GM23338 (cell line): Measurements from ENCODE around the gene KLHL33. TPM values are rescaled to one million over a fixed set of nuclear protein-coding genes. Genes with fewer than 3 reads are reported as not detected.
"Not testable (repeated sequence)": the region's sequence is repeated elsewhere in the genome, so short reads cannot be mapped to it uniquely, and the experiment has no call there.

ENCODE experiments used
- ATAC-seq: fragments of 200-7000 bp; cut with Tn5 transposase; 3 replicates; pipeline ENCODE4 v1.9.1; 2020
- DNase-seq: peaks from one replicate; pipeline ENCODE4 v3.0.0-alpha.2; 2015; ENCODE audit warnings: low spot score
- H2AFZ ChIP-seq: fragments of 200-600 bp; sonication (generic); 2 replicates; pipeline ENCODE4 v1.8.0; 2016; ENCODE audit warnings: antibody characterized with exemption, mild to moderate bottlenecking, moderate library complexity
- H3F3A ChIP-seq: fragments of 200-600 bp; sonication (generic); replicated peaks from 2 replicates; pipeline ENCODE4 v1.8.0; 2017; ENCODE audit warnings: antibody characterized with exemption, mixed run types, low read depth
- H3K27ac ChIP-seq: fragments of 200-600 bp; sonication (generic); 2 replicates; pipeline ENCODE4 v1.6.1; 2016; ENCODE audit warnings: low read depth
- H3K27me3 ChIP-seq: fragments of 200-600 bp; sonication (generic); 2 replicates; pipeline ENCODE4 v1.8.0; 2016; ENCODE audit warnings: mild to moderate bottlenecking, mixed run types, moderate library complexity; ENCODE audit not compliant: insufficient read depth
- H3K36me3 ChIP-seq: fragments of 200-600 bp; sonication (generic); 2 replicates; pipeline ENCODE4 v1.8.0; 2016; ENCODE audit warnings: mild to moderate bottlenecking; ENCODE audit not compliant: insufficient read depth
- H3K4me1 ChIP-seq: fragments of 200-600 bp; sonication (generic); 2 replicates; pipeline ENCODE4 v1.8.0; 2016; ENCODE audit warnings: mild to moderate bottlenecking, moderate library complexity; ENCODE audit not compliant: insufficient read depth
- H3K4me2 ChIP-seq: fragments of 200-600 bp; sonication (generic); 2 replicates; pipeline ENCODE4 v1.7.1; 2017; ENCODE audit warnings: mixed run types
- H3K4me3 ChIP-seq: fragments of 200-600 bp; sonication (generic); 2 replicates; pipeline ENCODE4 v1.6.1; 2016; ENCODE audit warnings: mixed run types
- H3K79me2 ChIP-seq: fragments of 200-600 bp; sonication (generic); replicated peaks from 2 replicates; pipeline ENCODE4 v1.8.0; 2017; ENCODE audit warnings: mild to moderate bottlenecking; ENCODE audit not compliant: insufficient read depth
- H3K9me2 ChIP-seq: fragments of 200-600 bp; sonication (generic); 2 replicates; pipeline ENCODE4 v1.8.0; 2017; ENCODE audit not compliant: insufficient read depth
- H4K20me1 ChIP-seq: fragments of 200-600 bp; sonication (generic); replicated peaks from 2 replicates; pipeline ENCODE4 v1.8.0; 2017; ENCODE audit warnings: mild to moderate bottlenecking; ENCODE audit not compliant: insufficient read depth
- H3K27ac Mint-ChIP-seq: 2 replicates; pipeline ENCODE4 v1.8.0; 2020; ENCODE audit warnings: inconsistent platforms, mild to moderate bottlenecking, moderate library complexity, mixed read lengths
- H3K27me3 Mint-ChIP-seq: 3 replicates; pipeline ENCODE4 v1.8.0; 2022; ENCODE audit warnings: low read depth, mild to moderate bottlenecking, moderate library complexity, mixed read lengths, inconsistent platforms; ENCODE audit not compliant: insufficient read depth, poor library complexity
- H3K36me3 Mint-ChIP-seq: 3 replicates; pipeline ENCODE4 v1.8.0; 2021; ENCODE audit warnings: low read depth, mild to moderate bottlenecking, inconsistent platforms, moderate library complexity, mixed read lengths
- H3K4me1 Mint-ChIP-seq: 3 replicates; pipeline ENCODE4 v1.8.0; 2020; ENCODE audit warnings: mild to moderate bottlenecking, inconsistent platforms, mixed read lengths
- H3K4me3 Mint-ChIP-seq: 3 replicates; pipeline ENCODE4 v1.8.0; 2021; ENCODE audit warnings: moderate library complexity, mild to moderate bottlenecking, inconsistent platforms, mixed read lengths
- H3K9me3 Mint-ChIP-seq: 3 replicates; pipeline ENCODE4 v1.8.0; 2020; ENCODE audit warnings: moderate library complexity, mild to moderate bottlenecking, inconsistent platforms, mixed read lengths
- CREB1 ChIP-seq: fragments of 250-450 bp; sonication (Bioruptor Pico); IDR thresholded peaks from 2 replicates; pipeline ENCODE4 v1.5.0; 2020; ENCODE audit warnings: low read depth, mild to moderate bottlenecking, moderate library complexity
- JUNB ChIP-seq: IDR thresholded peaks from one replicate; pipeline ENCODE4 v1.6.1; 2016; ENCODE audit warnings: antibody characterized with exemption; ENCODE audit not compliant: unreplicated experiment
- POLR2AphosphoS5 ChIP-seq: IDR thresholded peaks from 2 replicates; pipeline ENCODE4 v1.6.1; 2016; ENCODE audit warnings: antibody characterized with exemption, low read depth
- polyA plus RNA-seq: library from polyadenylated mRNA; unstranded; fragments of >200 nt; fragmentation: Nextera tagmentation; extraction: Ambion mirVana; gene quantifications from 2 replicates; pipeline ENCODE4 v1.2.1, GENCODE V29; 2016
- total RNA-seq: library from RNA; depleted of rRNA; stranded (reverse); fragments of >200 nt; shearing (Covaris generic); gene quantifications from 2 replicates; pipeline ENCODE4 v1.2.3, GENCODE V29; 2014
- TF ChIP-seq, protein P1 (sequence below): IDR thresholded peaks from 2 replicates; pipeline ENCODE4 v1.6.1; 2016; ENCODE audit warnings: antibody characterized with exemption
- TF ChIP-seq, protein P2 (sequence below): fragments of 250-450 bp; sonication (Bioruptor Pico); IDR thresholded peaks from 2 replicates; pipeline ENCODE4 v1.5.0; 2020; ENCODE audit warnings: mild to moderate bottlenecking, moderate library complexity

KLHL33 gene
- total and polyA plus RNA-seq, 2 experiments from 2014 or later = 0.15 to 0.35 TPM

DNA sequence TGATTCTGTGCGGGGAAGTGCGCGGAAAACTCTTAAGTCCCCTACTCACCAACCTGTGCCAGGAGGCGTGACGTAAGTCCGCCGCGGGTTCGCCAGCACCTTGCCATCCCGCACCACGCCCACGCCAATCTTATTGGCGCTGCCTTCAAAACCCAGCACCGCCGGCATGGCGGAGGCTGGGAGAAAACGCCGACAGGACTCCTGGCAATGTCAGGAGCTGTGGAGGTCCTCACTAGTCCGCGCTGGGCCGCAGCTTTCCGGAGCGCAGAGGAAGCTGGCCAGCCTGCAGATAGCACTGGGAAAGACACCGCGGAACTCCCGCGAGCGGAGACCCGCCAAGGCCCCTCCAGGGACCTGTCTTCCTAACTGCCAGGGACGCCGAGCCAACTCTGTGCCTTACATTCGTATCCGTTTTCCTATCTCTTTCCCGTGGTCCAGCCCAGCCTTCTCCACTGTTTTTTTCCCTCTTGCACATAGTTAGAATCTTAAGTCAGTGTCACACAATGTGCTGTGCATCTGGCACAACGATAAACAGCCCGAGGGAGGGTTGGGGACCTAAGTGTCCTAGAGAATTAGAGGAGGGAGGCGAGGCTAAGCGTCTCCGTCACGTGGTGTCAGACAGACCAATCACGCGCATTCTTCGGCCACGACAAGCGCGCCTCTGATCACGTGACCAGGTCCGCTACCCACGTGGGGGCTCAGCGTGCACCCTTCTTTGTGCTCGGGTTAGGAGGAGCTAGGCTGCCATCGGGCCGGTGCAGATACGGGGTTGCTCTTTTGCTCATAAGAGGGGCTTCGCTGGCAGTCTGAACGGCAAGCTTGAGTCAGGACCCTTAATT lies 18.8 kb upstream of the KLHL33 start, which contains the start of the genes APEX1 and OSGEP:
TSS of gene APEX1 (plus strand) at position 711 of the 839 bp plus-strand sequence. CDS start 420 bp downstream, outside the sequence.
TSS of gene OSGEP (minus strand) at position 297 of the 839 bp plus-strand sequence. CDS start at position 168, 129 bp downstream.
- Mint-ChIP-seq H3K4me3 (no peak within 1 kb of the TSS; the same call in 2 of the 3 replicates), H3K27ac (no peak within 1 kb of the TSS), H3K4me1 (peaks cover 7% of the 10 kb centered on the region), H3K27me3 (peaks cover 4% of the 10 kb centered on the region), H3K36me3 (peaks cover 23% of the 10 kb centered on the region), H3K9me3 (no peaks in the 10 kb centered on the region; the same call in 2 of the 3 replicates)
- Histone ChIP-seq H3K79me2 (peaks cover 37% of the 10 kb centered on the region), H4K20me1 (peaks cover 3% of the 10 kb centered on the region), H3K27ac (peak within 1 kb of the TSS; percentile 93), H3K4me1 (peaks cover 22% of the 10 kb centered on the region), H3K4me3 (peak within 1 kb of the TSS; percentile 65), H3K4me2 (peak within 1 kb of the TSS; percentile 98), H3K36me3 (peaks cover 29% of the 10 kb centered on the region), H3F3A (peaks cover 18% of the 10 kb centered on the region; the same call in 1 of the 2 replicates), H3K9me2 (no peaks in the 10 kb centered on the region), H3K27me3 (no peaks in the 10 kb centered on the region), H2AFZ (peak within 1 kb of the TSS; percentile 76; the same call in 1 of the 2 replicates)
- DNase-seq (peak; percentile 100), ATAC-seq (peak; percentile 81)
- peak; percentile 75 for TF ChIP-seq CREB1 (CRISPR knock-in tag)
- TF ChIP-seq POLR2AphosphoS5 = peak; percentile 77
- no peak for TF ChIP-seq JUNB
- TF ChIP-seq, protein P1, sequence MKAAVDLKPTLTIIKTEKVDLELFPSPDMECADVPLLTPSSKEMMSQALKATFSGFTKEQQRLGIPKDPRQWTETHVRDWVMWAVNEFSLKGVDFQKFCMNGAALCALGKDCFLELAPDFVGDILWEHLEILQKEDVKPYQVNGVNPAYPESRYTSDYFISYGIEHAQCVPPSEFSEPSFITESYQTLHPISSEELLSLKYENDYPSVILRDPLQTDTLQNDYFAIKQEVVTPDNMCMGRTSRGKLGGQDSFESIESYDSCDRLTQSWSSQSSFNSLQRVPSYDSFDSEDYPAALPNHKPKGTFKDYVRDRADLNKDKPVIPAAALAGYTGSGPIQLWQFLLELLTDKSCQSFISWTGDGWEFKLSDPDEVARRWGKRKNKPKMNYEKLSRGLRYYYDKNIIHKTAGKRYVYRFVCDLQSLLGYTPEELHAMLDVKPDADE = no peak; the same call in 1 of the 2 replicates
- TF ChIP-seq, protein P2, sequence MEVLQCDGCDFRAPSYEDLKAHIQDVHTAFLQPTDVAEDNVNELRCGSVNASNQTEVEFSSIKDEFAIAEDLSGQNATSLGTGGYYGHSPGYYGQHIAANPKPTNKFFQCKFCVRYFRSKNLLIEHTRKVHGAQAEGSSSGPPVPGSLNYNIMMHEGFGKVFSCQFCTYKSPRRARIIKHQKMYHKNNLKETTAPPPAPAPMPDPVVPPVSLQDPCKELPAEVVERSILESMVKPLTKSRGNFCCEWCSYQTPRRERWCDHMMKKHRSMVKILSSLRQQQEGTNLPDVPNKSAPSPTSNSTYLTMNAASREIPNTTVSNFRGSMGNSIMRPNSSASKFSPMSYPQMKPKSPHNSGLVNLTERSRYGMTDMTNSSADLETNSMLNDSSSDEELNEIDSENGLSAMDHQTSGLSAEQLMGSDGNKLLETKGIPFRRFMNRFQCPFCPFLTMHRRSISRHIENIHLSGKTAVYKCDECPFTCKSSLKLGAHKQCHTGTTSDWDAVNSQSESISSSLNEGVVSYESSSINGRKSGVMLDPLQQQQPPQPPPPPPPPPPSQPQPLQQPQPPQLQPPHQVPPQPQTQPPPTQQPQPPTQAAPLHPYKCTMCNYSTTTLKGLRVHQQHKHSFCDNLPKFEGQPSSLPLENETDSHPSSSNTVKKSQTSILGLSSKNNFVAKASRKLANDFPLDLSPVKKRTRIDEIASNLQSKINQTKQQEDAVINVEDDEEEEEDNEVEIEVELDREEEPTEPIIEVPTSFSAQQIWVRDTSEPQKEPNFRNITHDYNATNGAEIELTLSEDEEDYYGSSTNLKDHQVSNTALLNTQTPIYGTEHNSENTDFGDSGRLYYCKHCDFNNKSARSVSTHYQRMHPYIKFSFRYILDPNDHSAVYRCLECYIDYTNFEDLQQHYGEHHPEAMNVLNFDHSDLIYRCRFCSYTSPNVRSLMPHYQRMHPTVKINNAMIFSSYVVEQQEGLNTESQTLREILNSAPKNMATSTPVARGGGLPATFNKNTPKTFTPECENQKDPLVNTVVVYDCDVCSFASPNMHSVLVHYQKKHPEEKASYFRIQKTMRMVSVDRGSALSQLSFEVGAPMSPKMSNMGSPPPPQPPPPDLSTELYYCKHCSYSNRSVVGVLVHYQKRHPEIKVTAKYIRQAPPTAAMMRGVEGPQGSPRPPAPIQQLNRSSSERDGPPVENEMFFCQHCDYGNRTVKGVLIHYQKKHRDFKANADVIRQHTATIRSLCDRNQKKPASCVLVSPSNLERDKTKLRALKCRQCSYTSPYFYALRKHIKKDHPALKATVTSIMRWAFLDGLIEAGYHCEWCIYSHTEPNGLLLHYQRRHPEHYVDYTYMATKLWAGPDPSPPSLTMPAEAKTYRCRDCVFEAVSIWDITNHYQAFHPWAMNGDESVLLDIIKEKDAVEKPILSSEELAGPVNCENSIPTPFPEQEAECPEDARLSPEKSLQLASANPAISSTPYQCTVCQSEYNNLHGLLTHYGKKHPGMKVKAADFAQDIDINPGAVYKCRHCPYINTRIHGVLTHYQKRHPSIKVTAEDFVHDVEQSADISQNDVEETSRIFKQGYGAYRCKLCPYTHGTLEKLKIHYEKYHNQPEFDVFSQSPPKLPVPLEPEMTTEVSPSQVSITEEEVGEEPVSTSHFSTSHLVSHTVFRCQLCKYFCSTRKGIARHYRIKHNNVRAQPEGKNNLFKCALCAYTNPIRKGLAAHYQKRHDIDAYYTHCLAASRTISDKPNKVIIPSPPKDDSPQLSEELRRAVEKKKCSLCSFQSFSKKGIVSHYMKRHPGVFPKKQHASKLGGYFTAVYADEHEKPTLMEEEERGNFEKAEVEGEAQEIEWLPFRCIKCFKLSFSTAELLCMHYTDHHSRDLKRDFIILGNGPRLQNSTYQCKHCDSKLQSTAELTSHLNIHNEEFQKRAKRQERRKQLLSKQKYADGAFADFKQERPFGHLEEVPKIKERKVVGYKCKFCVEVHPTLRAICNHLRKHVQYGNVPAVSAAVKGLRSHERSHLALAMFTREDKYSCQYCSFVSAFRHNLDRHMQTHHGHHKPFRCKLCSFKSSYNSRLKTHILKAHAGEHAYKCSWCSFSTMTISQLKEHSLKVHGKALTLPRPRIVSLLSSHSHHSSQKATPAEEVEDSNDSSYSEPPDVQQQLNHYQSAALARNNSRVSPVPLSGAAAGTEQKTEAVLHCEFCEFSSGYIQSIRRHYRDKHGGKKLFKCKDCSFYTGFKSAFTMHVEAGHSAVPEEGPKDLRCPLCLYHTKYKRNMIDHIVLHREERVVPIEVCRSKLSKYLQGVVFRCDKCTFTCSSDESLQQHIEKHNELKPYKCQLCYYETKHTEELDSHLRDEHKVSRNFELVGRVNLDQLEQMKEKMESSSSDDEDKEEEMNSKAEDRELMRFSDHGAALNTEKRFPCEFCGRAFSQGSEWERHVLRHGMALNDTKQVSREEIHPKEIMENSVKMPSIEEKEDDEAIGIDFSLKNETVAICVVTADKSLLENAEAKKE (CRISPR knock-in tag) = no peak

DNA sequence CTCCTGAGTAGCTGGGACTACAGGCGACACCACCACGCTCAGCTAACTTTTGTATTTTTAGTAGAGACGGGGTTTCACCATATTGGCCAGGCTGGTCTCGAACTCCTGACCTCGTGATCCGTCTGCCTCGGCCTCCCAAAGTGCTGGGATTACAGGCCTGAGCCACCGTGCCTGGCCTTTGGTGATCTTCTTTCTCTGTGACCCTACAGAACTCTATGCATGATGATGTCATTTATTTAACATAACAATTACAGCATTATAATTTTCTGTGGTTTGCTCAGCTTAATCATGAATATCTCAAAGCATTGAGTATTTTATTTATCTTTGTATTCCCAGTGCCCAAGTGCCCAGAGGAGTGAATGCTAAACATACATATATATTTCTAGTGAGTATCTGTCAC lies 16.9 kb upstream of the KLHL33 start:
- not testable (repeated sequence) for H3K9me3 Mint-ChIP-seq, H3K4me3 ChIP-seq, H4K20me1 ChIP-seq, ATAC-seq, H3K27ac ChIP-seq, H3K9me2 ChIP-seq, H3K27me3 Mint-ChIP-seq, H3K4me1 Mint-ChIP-seq, H3K4me2 ChIP-seq, H3K27ac Mint-ChIP-seq, H3K27me3 ChIP-seq, H2AFZ ChIP-seq, DNase-seq
- H3K36me3 ChIP-seq = peaks cover 40% of the 10 kb centered on the region
- peaks cover 22% of the 10 kb centered on the region for H3K4me1 ChIP-seq
- Mint-ChIP-seq H3K4me3 (peak overlapping the region; percentile 61), H3K36me3 (peaks cover 23% of the 10 kb centered on the region)
- H3F3A ChIP-seq = peaks cover 15% of the 10 kb centered on the region; the same call in 1 of the 2 replicates
- H3K79me2 ChIP-seq = peaks cover 37% of the 10 kb centered on the region
